Vagina (tissue), 2 donors: ENCODE results near the gene CIBAR2. TPM values are rescaled to one million over a fixed set of nuclear protein-coding genes. Genes with fewer than 3 reads are reported as not detected.

Experiments used
- DNase-seq, 2 donors: peaks; one replicate each; pipeline ENCODE4 v3.0.0-alpha.2; 2017; ENCODE audit errors: extremely low spot score in 2 of 2
- H3K27ac ChIP-seq: fragments of 200-600 bp; sonication (generic); one replicate; pipeline ENCODE4 v1.5.1; 2019
- H3K27me3 ChIP-seq: fragments of 200-600 bp; sonication (generic); one replicate; pipeline ENCODE4 v1.5.1; 2019
- H3K36me3 ChIP-seq, 2 donors: fragments of 200-600 bp; sonication (generic); one replicate each; pipeline ENCODE4 v1.5.1; 2017 to 2019
- H3K4me1 ChIP-seq: fragments of 200-600 bp; sonication (generic); one replicate; pipeline ENCODE4 v1.5.1; 2019
- H3K4me3 ChIP-seq, 2 donors: fragments of 200-600 bp; sonication (generic); 1 replicate in 1 of 2; 2 replicates in 1 of 2; pipeline ENCODE4 v1.5.1; 2016 to 2019
- H3K9me3 ChIP-seq: fragments of 200-600 bp; sonication (generic); one replicate; pipeline ENCODE4 v1.5.1; 2019
- CTCF ChIP-seq, 3 experiments: fragments of 450-650 bp in 2 of 3; fragments of 200-600 bp in 1 of 3; sonication (generic) in 1 of 3; IDR thresholded peaks; one replicate each; pipeline ENCODE4 v1.5.1; 2017 to 2019; ENCODE audit warnings: antibody characterized with exemption in 3 of 3, mild to moderate bottlenecking in 2 of 3, moderate library complexity in 2 of 3
- POLR2A ChIP-seq, 2 donors: fragments of 450-650 bp; IDR thresholded peaks; one replicate each; pipeline ENCODE4 v1.6.1; 2017; ENCODE audit warnings: antibody characterized with exemption in 2 of 2, mild to moderate bottlenecking in 2 of 2, moderate library complexity in 2 of 2
- POLR2AphosphoS5 ChIP-seq, 2 donors: sonication (generic); formaldehyde crosslinking; IDR thresholded peaks; one replicate each; pipeline ENCODE4 v1.9.0; 2017; ENCODE audit warnings: antibody characterized with exemption in 2 of 2, mild to moderate bottlenecking in 2 of 2, low read depth in 1 of 2; ENCODE audit not compliant: insufficient read depth in 1 of 2
- intact Hi-C: fragments of 100-400 bp; cut with DNase I; formaldehyde crosslinking; loops from one replicate; pipeline ENCODE4 v1.15.1; 2023
- total RNA-seq: library from RNA; depleted of rRNA; stranded (reverse); fragments of >200 nt; gene quantifications from one replicate; pipeline ENCODE4 v1.2.3, GENCODE V29; 2016

The CIBAR2 gene
- total RNA-seq, 1 donor from 2014 or later: not detected

- Histone ChIP-seq H3K4me3 (no peak overlapping the region), H3K27me3 (no peaks in the 10 kb centered on the region), H3K9me3 (no peaks in the 10 kb centered on the region), H3K4me1 (peaks cover 62% of the 10 kb centered on the region), H3K36me3 (no peaks in the 10 kb centered on the region), H3K27ac (no peak overlapping the region)
- DNase-seq: no peak
- intact Hi-C loops: no loop called here
- TF ChIP-seq POLR2AphosphoS5 (IDR thresholded peaks at IDR 0.05; ENCODE audit: insufficient read depth in 1 of 2, low read depth in 1 of 2): no peak
- no peak for TF ChIP-seq POLR2A (IDR thresholded peaks at IDR 0.05)
- no peak for TF ChIP-seq CTCF (IDR thresholded peaks at IDR 0.05)
Measured at GRCh38 chr16:85149776-85150175, 37.5 kb upstream of the CIBAR2 start.

DNA sequence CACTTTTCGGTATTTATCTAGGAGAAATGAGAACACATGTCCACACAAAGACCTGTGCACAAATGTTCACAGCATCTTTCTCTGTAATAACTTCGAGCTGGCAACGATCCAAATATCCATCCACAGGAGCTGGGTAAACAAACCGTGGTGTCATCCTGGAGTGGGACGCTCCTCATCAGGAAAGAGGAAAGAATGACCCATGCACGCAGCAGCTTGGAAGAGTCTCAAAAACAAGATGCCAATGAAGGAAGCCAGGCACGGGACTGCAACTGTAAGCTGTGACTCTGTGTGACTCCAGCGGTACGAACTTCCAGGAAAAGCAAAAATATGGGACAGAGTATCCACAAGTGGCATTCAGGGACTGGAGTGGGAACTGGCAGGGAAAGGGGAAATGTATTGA lies 36.7 kb upstream of the CIBAR2 start:
- H3K27ac ChIP-seq: no peak overlapping the region
- no peak overlapping the region for H3K4me3 ChIP-seq
- intact Hi-C loops: no loop called here
- TF ChIP-seq POLR2A (IDR thresholded peaks at IDR 0.05) (no peak), CTCF (IDR thresholded peaks at IDR 0.05) (no peak), POLR2AphosphoS5 (IDR thresholded peaks at IDR 0.05; ENCODE audit: insufficient read depth in 1 of 2, low read depth in 1 of 2) (no peak)
- peaks cover 62% of the 10 kb centered on the region for H3K4me1 ChIP-seq
- H3K36me3 ChIP-seq: no peaks in the 10 kb centered on the region
- H3K9me3 ChIP-seq: no peaks in the 10 kb centered on the region
- H3K27me3 ChIP-seq: no peaks in the 10 kb centered on the region
- no peak for DNase-seq

DNA sequence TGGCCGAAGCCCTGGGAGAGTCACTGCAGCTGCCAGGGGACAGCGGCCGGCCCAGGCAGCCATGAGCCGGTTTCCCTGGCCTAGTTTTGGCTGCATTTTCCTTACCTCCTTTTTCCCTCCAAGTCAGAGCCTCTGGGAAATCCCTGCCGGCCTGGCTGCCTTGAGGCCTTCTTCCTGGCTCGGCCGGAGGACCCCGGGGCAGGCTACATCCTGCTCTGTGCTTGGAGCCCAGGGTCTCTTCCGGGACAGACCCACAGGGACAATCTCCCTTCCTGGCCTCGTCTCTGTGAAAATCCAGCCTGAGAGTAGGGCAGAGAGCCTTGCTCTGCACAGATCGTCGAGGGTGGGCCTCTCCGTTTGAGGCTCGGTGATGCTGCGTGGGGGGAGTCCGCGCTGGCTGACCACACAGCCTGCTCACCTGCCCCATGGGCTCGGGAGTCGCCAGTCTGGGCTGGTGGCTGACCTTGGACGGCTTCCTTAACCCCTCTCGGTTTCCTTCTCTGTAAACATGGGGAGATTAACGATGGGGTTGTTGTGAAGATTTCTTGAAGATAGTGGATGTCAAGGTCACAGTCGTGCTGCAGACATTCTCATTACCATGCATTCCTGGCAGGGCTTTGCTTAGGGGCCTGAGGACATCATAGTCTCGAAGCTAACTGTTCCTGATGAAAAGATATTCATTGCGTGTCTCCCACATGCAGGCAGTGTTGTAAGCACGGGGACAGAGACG lies 34.8 kb upstream of the CIBAR2 start:
- H3K27ac ChIP-seq: peak overlapping the region; percentile 52
- H3K4me3 ChIP-seq: no peak overlapping the region
- no peaks in the 10 kb centered on the region for H3K9me3 ChIP-seq
- DNase-seq: no peak
- H3K27me3 ChIP-seq: no peaks in the 10 kb centered on the region
- intact Hi-C loops: no loop called here
- peaks cover 49% of the 10 kb centered on the region for H3K4me1 ChIP-seq
- no peak for TF ChIP-seq POLR2A (IDR thresholded peaks at IDR 0.05)
- TF ChIP-seq CTCF (IDR thresholded peaks at IDR 0.05): no peak
- no peak for TF ChIP-seq POLR2AphosphoS5 (IDR thresholded peaks at IDR 0.05; ENCODE audit: insufficient read depth in 1 of 2, low read depth in 1 of 2)
- no peaks in the 10 kb centered on the region for H3K36me3 ChIP-seq

DNA sequence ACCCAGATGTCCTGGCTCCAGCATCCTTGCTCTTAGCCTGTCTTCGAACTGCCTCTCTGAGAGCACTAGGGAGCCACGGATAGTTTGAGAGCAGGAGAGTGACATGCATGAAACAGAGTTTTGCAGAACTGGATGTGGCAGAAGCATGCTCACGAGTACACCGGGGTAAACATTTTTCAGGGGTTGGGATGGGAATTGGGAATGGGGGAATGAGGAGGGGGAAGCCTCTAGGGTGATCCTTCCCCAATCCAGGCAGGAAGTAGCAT lies 34.2 kb upstream of the CIBAR2 start:
- Histone ChIP-seq H3K27ac (peak overlapping the region; percentile 52), H3K4me3 (no peak overlapping the region), H3K4me1 (peaks cover 43% of the 10 kb centered on the region), H3K27me3 (no peaks in the 10 kb centered on the region), H3K9me3 (no peaks in the 10 kb centered on the region), H3K36me3 (no peaks in the 10 kb centered on the region)
- DNase-seq: no peak
- no peak for TF ChIP-seq CTCF (IDR thresholded peaks at IDR 0.05)
- intact Hi-C loops: no loop called here

GRCh38 chr16:85145734-85146531 lies 33.7 kb upstream of the CIBAR2 start:
- no peak overlapping the region for H3K27ac ChIP-seq
- H3K36me3 ChIP-seq: no peaks in the 10 kb centered on the region
- H3K9me3 ChIP-seq: no peaks in the 10 kb centered on the region
- intact Hi-C loops: no loop called here
- no peak for TF ChIP-seq POLR2A (IDR thresholded peaks at IDR 0.05)
- no peak for TF ChIP-seq CTCF (IDR thresholded peaks at IDR 0.05)
- no peak for TF ChIP-seq POLR2AphosphoS5 (IDR thresholded peaks at IDR 0.05; ENCODE audit: insufficient read depth in 1 of 2, low read depth in 1 of 2)
- DNase-seq: no peak
- peaks cover 38% of the 10 kb centered on the region for H3K4me1 ChIP-seq
- H3K27me3 ChIP-seq: no peaks in the 10 kb centered on the region
- H3K4me3 ChIP-seq: no peak overlapping the region
